HepG2 (cell line): ENCODE measurements around the gene ZNF616. TPM values are rescaled to one million over a fixed set of nuclear protein-coding genes. Genes with fewer than 3 reads are reported as not detected.

Experiments
- ARID2 ChIP-seq: sonication (generic); formaldehyde crosslinking; IDR thresholded peaks from 2 replicates; pipeline ENCODE4 v1.8.1; 2022; ENCODE audit warnings: mild to moderate bottlenecking, missing genetic modification reagents, borderline replicate concordance
- BCL3 ChIP-seq: sonication (generic); formaldehyde crosslinking; IDR thresholded peaks from 2 replicates; pipeline ENCODE4 v1.5.1; 2020; ENCODE audit warnings: mild to moderate bottlenecking, missing genetic modification reagents, moderate library complexity
- CHD2 ChIP-seq: IDR thresholded peaks from 2 replicates; pipeline ENCODE4 v1.6.1; 2011; ENCODE audit warnings: low read depth, low read length, improper control_type of control experiment
- DMAP1 ChIP-seq: IDR thresholded peaks from 2 replicates; pipeline ENCODE4 v1.6.1; 2016
- FOXK1 ChIP-seq: sonication (generic); formaldehyde crosslinking; IDR thresholded peaks from 2 replicates; pipeline ENCODE4 v1.4.0; 2020; ENCODE audit warnings: low read depth, missing genetic modification reagents, borderline replicate concordance
- MBNL3 ChIP-seq: fragments of 250-450 bp; sonication (Bioruptor Pico); conservative IDR thresholded peaks from 2 replicates; pipeline ENCODE4 v1.8.0; 2022; ENCODE audit warnings: mild to moderate bottlenecking, inconsistent platforms
- REST ChIP-seq, 2 experiments: IDR thresholded peaks; 2 replicates each; pipeline ENCODE4 v1.6.1; 2011 to 2012; ENCODE audit warnings: low read length in 2 of 2, borderline replicate concordance in 1 of 2, low read depth in 1 of 2, mild to moderate bottlenecking in 1 of 2, moderate library complexity in 1 of 2
- RFXANK ChIP-seq: IDR thresholded peaks from 2 replicates; pipeline ENCODE4 v1.6.1; 2016
- SIX4 ChIP-seq: sonication (generic); formaldehyde crosslinking; IDR thresholded peaks from 2 replicates; pipeline ENCODE4 v1.4.0; 2020; ENCODE audit warnings: missing genetic modification reagents
- SMARCE1 ChIP-seq: fragments of 450-650 bp; IDR thresholded peaks from 2 replicates; pipeline ENCODE4 v1.6.1; 2017; ENCODE audit warnings: borderline replicate concordance
- TFDP2 ChIP-seq: sonication (generic); formaldehyde crosslinking; IDR thresholded peaks from 2 replicates; pipeline ENCODE4 v1.4.0; 2020; ENCODE audit warnings: missing genetic modification reagents
- THAP11 ChIP-seq: IDR thresholded peaks from 2 replicates; pipeline ENCODE4 v1.6.1; 2016; ENCODE audit warnings: missing biosample characterization, missing genetic modification reagents
- YEATS2 ChIP-seq: sonication (generic); formaldehyde crosslinking; IDR thresholded peaks from 2 replicates; pipeline ENCODE4 v1.4.0; 2020; ENCODE audit warnings: missing genetic modification reagents, borderline replicate concordance
- ZFP37 ChIP-seq: sonication (generic); formaldehyde crosslinking; IDR thresholded peaks from 2 replicates; pipeline ENCODE4 v1.4.0; 2020; ENCODE audit warnings: missing genetic modification reagents, borderline replicate concordance
- ZNF101 ChIP-seq: sonication (generic); formaldehyde crosslinking; IDR thresholded peaks from 2 replicates; pipeline ENCODE4 v1.4.0; 2020; ENCODE audit warnings: mild to moderate bottlenecking, low read depth, missing genetic modification reagents, borderline replicate concordance
- ZNF18 ChIP-seq: sonication (generic); formaldehyde crosslinking; IDR thresholded peaks from 2 replicates; pipeline ENCODE4 v1.8.0; 2022; ENCODE audit warnings: mild to moderate bottlenecking, missing genetic modification reagents; ENCODE audit not compliant: insufficient replicate concordance
- ZNF33B ChIP-seq: sonication (generic); formaldehyde crosslinking; IDR thresholded peaks from 2 replicates; pipeline ENCODE4 v1.5.1; 2020; ENCODE audit warnings: mild to moderate bottlenecking, missing genetic modification reagents
- ZNF362 ChIP-seq: sonication (generic); formaldehyde crosslinking; IDR thresholded peaks from 2 replicates; pipeline ENCODE4 v1.4.0; 2020; ENCODE audit warnings: missing genetic modification reagents, mild to moderate bottlenecking, borderline replicate concordance
- ZNF749 ChIP-seq: sonication (generic); formaldehyde crosslinking; IDR thresholded peaks from 2 replicates; pipeline ENCODE4 v1.8.0; 2022; ENCODE audit warnings: mild to moderate bottlenecking, missing genetic modification reagents, moderate library complexity, borderline replicate concordance
- polyA plus RNA-seq, 8 experiments: library from polyadenylated mRNA; depleted of rRNA in 3 of 8; stranded (reverse) in 7 of 8; unstranded in 1 of 8; fragments of >200 nt; fragmentation: Illumina TruSeq in 4 of 8; extraction: Trizol in 4 of 8; gene quantifications; 2 replicates each; pipeline versions ENCODE4 v1.2.1 to v1.2.3, GENCODE V29; 2011 to 2016; ENCODE audit warnings: low read depth in 4 of 8, missing spikeins in 1 of 8, mixed read lengths in 1 of 8; ENCODE audit not compliant: insufficient read depth in 1 of 8
- total RNA-seq, 5 experiments: library from RNA; depleted of rRNA; stranded (reverse); fragments of >200 nt; fragmentation: Illumina TruSeq; extraction: Trizol; gene quantifications; 2 replicates each; pipeline ENCODE4 v1.2.3, GENCODE V29; 2016; ENCODE audit warnings: low read depth in 1 of 5
- TF ChIP-seq, protein P1 (sequence below): sonication (generic); formaldehyde crosslinking; IDR thresholded peaks from 2 replicates; pipeline ENCODE4 v1.4.0; 2020; ENCODE audit warnings: missing genetic modification reagents

The ZNF616 gene
- total and polyA plus RNA-seq, 2 of the 13 experiments (the other 11 are each of a cell fraction or from before 2014, with no cell fraction given): 2.2 to 10.4 TPM

- TF ChIP-seq ZNF362 (no peak), TFDP2 (CRISPR knock-in tag) (0 out of 2 replicates have a peak, but pooled peaks have one; percentile 3), FOXK1 (no peak), ZFP37 (CRISPR knock-in tag) (no peak), ARID2 (CRISPR knock-in tag) (no peak), ZNF33B (CRISPR knock-in tag) (0 out of 2 replicates have a peak, but pooled peaks have one; percentile 6), THAP11 (CRISPR knock-in tag) (0 out of 2 replicates have a peak, but pooled peaks have one; percentile 9), SMARCE1 (no peak), MBNL3 (CRISPR knock-in tag) (no peak), DMAP1 (0 out of 2 replicates have a peak, but pooled peaks have one; percentile 18), SIX4 (CRISPR knock-in tag) (0 out of 2 replicates have a peak, but pooled peaks have one; percentile 12), ZNF18 (CRISPR knock-in tag) (no peak), REST (IDR thresholded peaks at IDR 0.05; ENCODE audit: borderline replicate concordance in 1 of 2, low read depth in 1 of 2, low read length in 2 of 2) (no peak), CHD2 (no peak), ZNF101 (CRISPR knock-in tag) (no peak), ZNF749 (CRISPR knock-in tag) (peak; percentile 80), BCL3 (CRISPR knock-in tag) (0 out of 2 replicates have a peak, but pooled peaks have one; percentile 8), RFXANK (CRISPR knock-in tag) (0 out of 2 replicates have a peak, but pooled peaks have one; percentile 5), YEATS2 (no peak)
- TF ChIP-seq, protein P1, sequence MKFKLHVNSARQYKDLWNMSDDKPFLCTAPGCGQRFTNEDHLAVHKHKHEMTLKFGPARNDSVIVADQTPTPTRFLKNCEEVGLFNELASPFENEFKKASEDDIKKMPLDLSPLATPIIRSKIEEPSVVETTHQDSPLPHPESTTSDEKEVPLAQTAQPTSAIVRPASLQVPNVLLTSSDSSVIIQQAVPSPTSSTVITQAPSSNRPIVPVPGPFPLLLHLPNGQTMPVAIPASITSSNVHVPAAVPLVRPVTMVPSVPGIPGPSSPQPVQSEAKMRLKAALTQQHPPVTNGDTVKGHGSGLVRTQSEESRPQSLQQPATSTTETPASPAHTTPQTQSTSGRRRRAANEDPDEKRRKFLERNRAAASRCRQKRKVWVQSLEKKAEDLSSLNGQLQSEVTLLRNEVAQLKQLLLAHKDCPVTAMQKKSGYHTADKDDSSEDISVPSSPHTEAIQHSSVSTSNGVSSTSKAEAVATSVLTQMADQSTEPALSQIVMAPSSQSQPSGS (CRISPR knock-in tag): 0 out of 2 replicates have a peak, but pooled peaks have one; percentile 35
Measured at GRCh38 chr19:52138983-52139251, 821 bp downstream of the ZNF616 start (continued).
